ENCODE data around the gene EPB42. TPM values are rescaled to one million over a fixed set of nuclear protein-coding genes. Genes with fewer than 3 reads are reported as not detected.

EPB42 gene
- total and polyA plus RNA-seq, 12 donors = 0.03 to 0.26 (median 0.15) TPM; not detected in 5

DNA sequence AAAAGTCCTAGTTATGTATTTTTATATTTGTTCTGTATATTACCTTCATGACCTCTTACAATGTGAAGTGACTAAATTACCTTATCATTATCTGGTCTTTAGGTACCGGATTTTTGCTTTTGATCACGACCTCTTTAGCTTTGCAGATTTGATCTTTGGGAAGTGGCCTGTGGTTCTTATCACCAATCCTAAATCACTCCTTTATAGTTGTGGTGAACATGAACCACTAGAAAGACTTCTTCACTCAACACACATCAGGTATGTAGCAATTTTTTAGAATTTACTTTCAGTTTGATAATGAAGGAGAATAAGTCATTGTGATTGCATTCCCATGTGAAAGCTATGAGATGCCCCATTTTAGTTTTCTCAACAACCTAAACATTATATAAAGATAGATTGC is 69.1 kb downstream of the EPB42 start:
- Histone ChIP-seq H3K27ac (no peak overlapping the region), H3K27me3 (no peaks in the 10 kb centered on the region), H3K4me1 (peaks cover 0 to 7% (median 0%) of the 10 kb centered on the region in 9 donors), H3K4me3 (no peak overlapping the region), H3K9me3 (no peaks in the 10 kb centered on the region), H3K36me3 (peaks cover 0 to 100% (median 56%) of the 10 kb centered on the region in 9 donors)
- DNase-seq (no peak), ATAC-seq (no peak)
- intact Hi-C loops (cut with DNase I) = loop anchor here in 1 of 10 donors (10.0 kb wide), 1 partner anchor 97 kb away; no protein-coding TSS in a partner anchor
- WGBS, 2 donors = 90 to 91% methylated on average over 2 of the region's 2 CpGs
- no peak for TF ChIP-seq CTCF (IDR thresholded peaks at IDR 0.05)

DNA sequence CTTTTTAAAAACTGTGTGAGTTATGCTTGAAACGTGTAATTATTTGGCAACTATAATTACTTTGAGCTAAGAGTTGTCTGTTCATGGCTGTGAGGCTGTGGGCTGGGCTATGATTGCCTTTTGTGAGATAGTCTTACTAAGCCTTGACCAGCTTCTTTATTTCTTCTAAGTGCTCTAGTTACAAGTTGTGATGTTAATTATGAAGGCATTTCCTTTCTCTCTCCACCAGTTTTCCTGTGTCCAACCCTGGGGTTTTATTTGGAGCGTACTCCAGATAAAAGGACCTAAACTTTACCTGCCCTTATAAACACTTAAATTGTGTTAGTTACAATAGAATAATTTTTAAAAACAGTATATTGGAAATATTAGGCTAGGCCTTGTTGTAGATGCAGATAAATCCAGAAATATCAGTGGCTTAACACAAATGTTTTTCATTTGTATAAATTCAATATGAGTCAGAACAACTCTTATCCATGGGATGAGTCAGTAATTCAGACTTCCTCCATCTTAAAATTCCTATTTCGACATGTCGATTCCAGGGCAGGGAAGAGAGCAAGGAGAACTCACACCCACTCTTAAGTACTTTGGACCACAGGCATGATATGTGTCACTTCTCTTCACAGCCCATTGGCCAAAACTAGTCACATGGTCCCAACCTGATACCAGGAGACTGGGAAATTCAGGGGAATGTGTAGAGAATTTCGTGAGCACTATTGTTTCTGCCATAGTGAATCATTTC is 70.5 kb downstream of the EPB42 start:
- Histone ChIP-seq H3K9me3 (no peaks in the 10 kb centered on the region), H3K27me3 (no peaks in the 10 kb centered on the region), H3K4me3 (no peak overlapping the region), H3K36me3 (peaks cover 0 to 100% (median 57%) of the 10 kb centered on the region in 9 donors), H3K27ac (peak overlapping the region in 1 of 10 donors; percentile 45), H3K4me1 (peaks cover 0 to 7% (median 0%) of the 10 kb centered on the region in 9 donors)
- ATAC-seq = no peak
- no peak for DNase-seq
- WGBS, 2 donors = 87 to 90% methylated on average over 5 of the region's 5 CpGs
- intact Hi-C loops (cut with DNase I) = loop anchor here in 1 of 10 donors (10.0 kb wide), 1 partner anchor 96 kb away; no protein-coding TSS in a partner anchor
- TF ChIP-seq CTCF (IDR thresholded peaks at IDR 0.05) = no peak

Other genes with a start within 250 kb of the EPB42 start
- 10 to 100 TPM; 19.2 to 46.2 (median 28.1) TPM for gene UBR1, start 115.0 kb downstream of the EPB42 start, total RNA-seq
- 1 to 10 TPM; 3.8 to 4.8 TPM for gene UBR1, start 115.0 kb downstream of the EPB42 start, polyA plus RNA-seq
- gene TMEM62, start 87.4 kb downstream of the EPB42 start, total RNA-seq = 10 to 100 TPM in 7 of 10 donors, 1 to 10 TPM in 3; 7.6 to 13.8 (median 11.7) TPM
- 10 to 100 TPM; 11.4 to 13.9 TPM for gene TMEM62, start 87.4 kb downstream of the EPB42 start, polyA plus RNA-seq
- gene CCNDBP1, start 35.6 kb downstream of the EPB42 start, total RNA-seq = 10 to 100 TPM; 43.7 to 65.1 (median 59.9) TPM
- gene CCNDBP1, start 35.6 kb downstream of the EPB42 start, polyA plus RNA-seq = 10 to 100 TPM; 27.6 to 54.2 TPM
- not detected for gene TGM5, start 45.9 kb upstream of the EPB42 start, total RNA-seq
- under 1 TPM in 1 of 2 donors, not detected in 1; 0.10 TPM for gene TGM5, start 45.9 kb upstream of the EPB42 start, polyA plus RNA-seq
- gene TGM7, start 81.2 kb upstream of the EPB42 start, total RNA-seq = not detected
- not detected for gene TGM7, start 81.2 kb upstream of the EPB42 start, polyA plus RNA-seq
- 1 to 10 TPM; 5.2 to 8.7 (median 6.2) TPM for gene LCMT2, start 109.6 kb upstream of the EPB42 start, total RNA-seq
- gene LCMT2, start 109.6 kb upstream of the EPB42 start, polyA plus RNA-seq = 1 to 10 TPM; 1.5 to 4.3 TPM
- gene ZSCAN29, start 150.0 kb upstream of the EPB42 start, total RNA-seq = 10 to 100 TPM in 9 of 10 donors, 1 to 10 TPM in 1; 9.6 to 15.7 (median 12.2) TPM
- 1 to 10 TPM; 3.5 to 8.4 TPM for gene ZSCAN29, start 150.0 kb upstream of the EPB42 start, polyA plus RNA-seq
- gene TUBGCP4, start 150.1 kb upstream of the EPB42 start, total RNA-seq = 10 to 100 TPM in 8 of 10 donors, 1 to 10 TPM in 2; 9.0 to 14.9 (median 12.1) TPM
- 1 to 10 TPM; 5.0 to 6.8 TPM for gene TUBGCP4, start 150.1 kb upstream of the EPB42 start, polyA plus RNA-seq